Ishikawa (cell line): Measurements from ENCODE around the gene SPNS3.

ENCODE experiments used
- CEBPB ChIP-seq: IDR thresholded peaks from 2 replicates; pipeline ENCODE4 v1.6.1; 2012
- CREB1 ChIP-seq: IDR thresholded peaks from 2 replicates; pipeline ENCODE4 v1.6.1; 2012; ENCODE audit warnings: low read depth
- EGR1 ChIP-seq: IDR thresholded peaks from 2 replicates; pipeline ENCODE4 v1.6.1; 2012
- EP300 ChIP-seq: IDR thresholded peaks from 2 replicates; pipeline ENCODE4 v1.6.1; 2012; ENCODE audit warnings: borderline replicate concordance
- FOXM1 ChIP-seq: IDR thresholded peaks from 2 replicates; pipeline ENCODE4 v1.6.1; 2012; ENCODE audit warnings: low read depth, borderline replicate concordance
- NFIC ChIP-seq: IDR thresholded peaks from 2 replicates; pipeline ENCODE4 v1.6.1; 2012
- RAD21 ChIP-seq: IDR thresholded peaks from 2 replicates; pipeline ENCODE4 v1.6.1; 2012; ENCODE audit warnings: low read depth
- REST ChIP-seq: IDR thresholded peaks from 2 replicates; pipeline ENCODE4 v1.6.1; 2012; ENCODE audit warnings: low read depth, mild to moderate bottlenecking
- TAF1 ChIP-seq: IDR thresholded peaks from 2 replicates; pipeline ENCODE4 v1.6.1; 2012; ENCODE audit warnings: low read depth, mild to moderate bottlenecking
- TCF12 ChIP-seq: IDR thresholded peaks from 2 replicates; pipeline ENCODE4 v1.6.1; 2012; ENCODE audit warnings: low read depth
- TEAD4 ChIP-seq: IDR thresholded peaks from 2 replicates; pipeline ENCODE4 v1.6.1; 2012
- YY1 ChIP-seq: IDR thresholded peaks from 2 replicates; pipeline ENCODE4 v1.6.1; 2012; ENCODE audit warnings: low read depth
- ZBTB7A ChIP-seq: IDR thresholded peaks from 2 replicates; pipeline ENCODE4 v1.6.1; 2012; ENCODE audit warnings: low read depth
- TF ChIP-seq, protein P1 (sequence below): IDR thresholded peaks from 2 replicates; pipeline ENCODE4 v1.6.1; 2012
- TF ChIP-seq, protein P2 (sequence below): IDR thresholded peaks from 2 replicates; pipeline ENCODE4 v1.6.1; 2012

Gene SPNS3

DNA sequence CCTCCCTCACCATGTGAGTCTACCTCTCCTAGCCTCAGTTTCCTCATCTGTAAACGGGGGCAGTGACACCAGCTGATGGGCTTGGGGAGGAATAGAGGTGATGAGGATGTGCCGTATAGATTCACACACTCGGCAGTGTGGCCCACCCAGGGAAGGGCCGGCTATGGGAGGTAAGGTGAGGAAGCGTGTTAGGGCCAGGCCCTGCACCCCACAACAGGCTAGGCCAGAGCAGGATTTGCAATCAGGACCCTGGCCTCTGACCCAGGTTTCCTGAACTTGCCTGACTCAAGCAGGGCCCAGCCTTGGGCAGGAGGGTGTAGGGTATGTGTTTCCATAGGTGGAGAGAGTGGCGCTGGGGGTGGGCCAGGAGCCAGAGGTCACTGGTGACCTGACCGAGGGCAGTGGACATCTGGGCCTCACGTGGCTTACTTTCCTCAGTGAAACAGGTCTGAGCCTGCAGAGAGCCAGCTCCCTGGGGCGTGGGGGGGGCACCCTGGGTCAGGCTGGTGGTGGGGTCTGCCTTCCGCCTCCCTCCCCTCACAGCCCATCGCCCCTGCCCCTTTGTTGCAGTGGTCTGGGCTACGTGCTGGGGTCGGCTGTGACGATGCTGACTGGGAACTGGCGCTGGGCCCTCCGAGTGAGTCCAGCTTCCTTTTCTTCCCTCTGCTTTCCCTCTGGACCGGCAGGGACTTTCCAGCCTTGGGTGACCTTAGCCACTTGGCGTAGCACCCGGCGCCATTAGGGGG, 12.8 kb downstream of the SPNS3 start:
- no peak for TF ChIP-seq NFIC
- no peak for TF ChIP-seq FOXM1
- no peak for TF ChIP-seq YY1
- no peak for TF ChIP-seq RAD21
- no peak for TF ChIP-seq CEBPB
- no peak for TF ChIP-seq CREB1
- TF ChIP-seq, protein P1, sequence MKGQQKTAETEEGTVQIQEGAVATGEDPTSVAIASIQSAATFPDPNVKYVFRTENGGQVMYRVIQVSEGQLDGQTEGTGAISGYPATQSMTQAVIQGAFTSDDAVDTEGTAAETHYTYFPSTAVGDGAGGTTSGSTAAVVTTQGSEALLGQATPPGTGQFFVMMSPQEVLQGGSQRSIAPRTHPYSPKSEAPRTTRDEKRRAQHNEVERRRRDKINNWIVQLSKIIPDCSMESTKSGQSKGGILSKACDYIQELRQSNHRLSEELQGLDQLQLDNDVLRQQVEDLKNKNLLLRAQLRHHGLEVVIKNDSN: no peak
- no peak for TF ChIP-seq REST
- no peak for TF ChIP-seq TEAD4
- TF ChIP-seq ZBTB7A: no peak
- TF ChIP-seq EP300: no peak
- TF ChIP-seq TCF12: no peak
- no peak for TF ChIP-seq TAF1

DNA sequence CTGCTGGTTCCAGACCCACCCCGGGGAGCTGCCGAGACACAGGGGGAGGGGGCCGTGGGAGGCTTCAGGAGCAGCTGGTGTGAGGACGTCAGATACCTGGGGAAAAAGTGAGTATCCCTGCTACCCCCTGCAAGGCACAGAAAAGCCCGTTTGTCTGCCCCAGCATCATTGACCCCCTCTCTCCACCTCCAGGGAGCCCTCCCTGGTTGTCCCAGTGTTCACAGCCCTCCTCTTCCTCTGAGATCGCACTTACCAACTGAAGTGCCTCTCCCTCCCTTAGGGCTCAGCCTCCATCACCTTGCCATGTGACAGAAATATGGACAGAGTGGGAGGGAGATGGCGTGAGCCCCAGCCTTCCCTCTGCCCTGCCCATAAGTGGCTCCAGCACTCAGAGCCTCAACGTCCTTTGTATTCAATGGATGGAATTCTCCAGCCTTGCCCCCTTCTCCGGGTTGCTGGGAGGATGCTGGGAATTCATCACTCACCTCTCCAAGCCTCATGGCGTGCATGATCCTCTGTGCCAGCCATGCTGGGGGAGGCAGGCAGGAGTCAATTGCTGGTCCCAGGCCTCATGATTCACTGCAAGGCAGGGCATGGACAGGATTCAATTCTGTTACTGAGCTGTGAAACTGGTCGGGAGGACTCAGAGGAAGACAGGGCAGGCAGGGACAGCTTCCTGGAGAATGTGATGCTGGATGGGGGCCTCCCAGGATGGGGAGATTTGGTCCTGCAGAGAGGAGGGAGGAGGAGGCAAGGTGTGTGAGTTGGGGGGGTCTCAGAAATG, 14.6 kb downstream of the SPNS3 start:
- TF ChIP-seq, protein P1: no peak
- no peak for TF ChIP-seq TAF1
- no peak for TF ChIP-seq TEAD4
- TF ChIP-seq, protein P2, sequence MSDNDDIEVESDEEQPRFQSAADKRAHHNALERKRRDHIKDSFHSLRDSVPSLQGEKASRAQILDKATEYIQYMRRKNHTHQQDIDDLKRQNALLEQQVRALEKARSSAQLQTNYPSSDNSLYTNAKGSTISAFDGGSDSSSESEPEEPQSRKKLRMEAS: no peak
- no peak for TF ChIP-seq NFIC
- no peak for TF ChIP-seq CREB1
- no peak for TF ChIP-seq FOXM1
- no peak for TF ChIP-seq ZBTB7A
- no peak for TF ChIP-seq CEBPB
- TF ChIP-seq RAD21: no peak

DNA sequence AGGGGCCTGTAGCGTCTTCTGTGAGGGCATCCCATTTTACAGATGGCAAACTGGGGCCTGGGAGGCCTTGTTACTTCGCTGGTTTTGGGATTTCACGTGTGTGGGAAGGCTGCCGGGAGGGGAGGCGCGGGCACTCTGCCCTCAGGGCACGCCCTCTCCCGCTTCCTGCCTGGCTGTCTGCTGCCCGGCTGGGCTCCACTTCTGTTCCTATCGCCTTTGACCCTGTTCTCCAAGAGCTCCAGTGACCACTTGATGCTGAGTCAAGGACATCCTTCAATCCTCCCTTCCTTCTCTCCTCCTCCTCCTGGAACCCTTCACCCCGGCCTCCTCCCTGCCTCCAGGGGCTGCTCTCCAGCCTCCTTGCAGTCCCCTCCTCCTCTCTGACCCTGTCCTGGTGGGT, 16.0 kb downstream of the SPNS3 start:
- TF ChIP-seq EGR1: no peak

DNA sequence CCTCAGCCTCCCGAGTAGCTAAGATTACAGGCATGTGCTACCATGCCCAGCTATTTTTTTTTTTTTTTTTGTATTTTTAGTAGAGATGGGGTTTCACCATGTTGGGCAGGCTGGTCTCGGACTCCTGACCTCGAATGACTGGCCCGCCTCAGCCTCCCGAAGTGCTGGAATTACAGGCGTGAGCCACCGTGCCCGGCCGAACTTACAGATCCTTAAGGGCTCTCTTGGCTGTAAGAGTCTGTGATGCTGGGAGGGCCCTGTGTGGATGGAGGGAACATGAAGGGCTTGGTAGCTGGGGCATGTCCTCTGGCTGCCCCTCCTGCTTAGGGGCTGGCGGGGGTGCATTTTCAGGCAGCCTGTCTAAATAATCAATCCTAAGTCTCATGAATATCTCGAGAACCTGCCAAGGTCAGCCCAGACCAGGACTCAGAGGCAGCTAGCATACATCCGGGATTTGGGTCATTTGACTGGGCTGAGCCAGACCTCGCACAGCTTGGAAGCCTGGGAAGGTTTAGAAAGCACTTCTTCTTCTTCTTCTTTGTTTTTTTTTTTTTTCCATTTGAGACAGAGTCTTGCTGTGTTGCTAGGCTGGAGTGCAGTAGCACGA, 17.1 kb downstream of the SPNS3 start:
- no peak for TF ChIP-seq NFIC
- TF ChIP-seq, protein P2: no peak
- no peak for TF ChIP-seq RAD21
- TF ChIP-seq CEBPB: no peak
- TF ChIP-seq YY1: no peak
- no peak for TF ChIP-seq TEAD4
- TF ChIP-seq CREB1: no peak
- no peak for TF ChIP-seq ZBTB7A
- no peak for TF ChIP-seq REST
- no peak for TF ChIP-seq EP300

GRCh38 chr17:4453812-4454591, 20.3 kb downstream of the SPNS3 start:
- no peak for TF ChIP-seq REST
- no peak for TF ChIP-seq CEBPB
- no peak for TF ChIP-seq EP300
- no peak for TF ChIP-seq CREB1
- TF ChIP-seq NFIC: no peak
- TF ChIP-seq TAF1: no peak
- TF ChIP-seq TCF12: no peak
